D341Med (cell line): ENCODE measurements around the gene COBL.
"Not testable (repeated sequence)": the region's sequence is repeated elsewhere in the genome, so short reads cannot be mapped to it uniquely, and the experiment has no call there.

Experiments used
- DNase-seq: peaks from one replicate; pipeline ENCODE4 v3.0.0; 2012; ENCODE audit warnings: low spot score

Gene COBL

GRCh38 chr7:51230723-51231122 is 85.9 kb downstream of the COBL start:
- no peak for DNase-seq

DNA sequence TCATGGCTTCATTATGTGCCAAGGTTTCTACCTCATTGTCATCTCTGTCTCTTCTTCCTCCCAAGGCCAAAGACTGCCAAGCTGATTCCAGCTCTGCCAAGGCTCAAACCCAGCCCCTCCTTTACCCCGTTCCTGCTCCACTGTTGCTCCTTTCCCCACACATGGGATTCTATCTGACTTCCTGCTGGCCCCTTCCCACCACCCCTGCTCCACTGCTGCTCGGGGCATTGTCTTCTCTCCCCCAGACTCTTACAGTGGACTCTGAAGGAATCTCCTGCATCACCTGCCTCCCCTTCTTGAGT is 86.3 kb downstream of the COBL start:
- DNase-seq: no peak

- no peak for DNase-seq
Observed at GRCh38 chr7:51229620-51230323, 86.8 kb downstream of the COBL start.

DNA sequence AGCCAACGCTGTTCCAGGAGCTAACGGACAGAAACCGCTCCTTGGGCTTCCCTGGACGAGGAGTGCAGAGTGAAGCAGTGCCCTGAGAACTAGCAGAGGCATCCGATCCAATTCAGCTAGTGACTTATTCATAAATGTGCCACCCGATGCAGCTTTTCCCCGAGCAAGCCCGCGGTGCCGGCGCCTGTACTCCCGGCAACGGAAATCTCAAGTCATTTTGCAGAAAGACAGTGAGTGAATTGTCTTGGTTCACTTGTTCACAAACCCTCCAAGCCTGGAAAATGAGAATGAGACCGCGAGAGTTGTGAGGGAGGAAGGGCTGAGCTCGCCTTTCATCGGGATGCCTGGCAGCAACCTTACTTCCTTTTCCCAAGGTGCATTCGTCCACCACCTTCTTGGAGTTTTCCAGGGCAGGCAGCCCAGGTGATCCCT is 87.5 kb downstream of the COBL start:
- DNase-seq: no peak

GRCh38 chr7:51228386-51228958 is 88.1 kb downstream of the COBL start:
- no peak for DNase-seq

- no peak for DNase-seq
Observed at GRCh38 chr7:51227861-51228260, 88.7 kb downstream of the COBL start.

DNA sequence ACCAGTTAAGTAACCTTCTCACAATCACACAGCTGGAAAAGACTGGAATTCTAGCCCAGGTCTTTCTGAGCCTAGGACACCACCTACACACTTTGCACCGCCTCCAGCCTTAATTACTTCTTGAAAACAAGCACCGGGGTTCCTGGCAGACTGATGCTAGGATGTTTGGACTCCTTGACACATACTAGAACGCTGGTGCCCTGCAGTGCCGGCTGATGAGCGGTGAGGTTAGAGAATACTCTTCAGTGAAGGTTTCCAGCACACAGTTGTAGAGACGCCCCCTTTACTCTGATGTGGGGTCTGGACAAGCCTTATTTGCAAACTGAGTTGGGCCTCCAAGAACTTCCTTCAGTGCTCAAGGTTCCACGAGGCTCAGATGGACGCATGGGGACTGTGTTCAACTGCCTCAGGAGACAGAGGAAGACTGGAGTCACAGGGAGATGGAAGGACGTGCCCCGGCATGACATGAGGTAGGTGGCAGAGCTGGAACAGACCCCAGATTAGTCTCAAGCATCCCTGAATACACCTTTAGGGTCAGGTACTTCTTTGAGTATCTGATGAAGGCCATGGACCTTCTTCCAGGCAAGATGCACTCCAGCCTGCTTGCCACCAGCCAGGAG is 89.6 kb downstream of the COBL start:
- no peak for DNase-seq

GRCh38 chr7:51226063-51226755 is 90.4 kb downstream of the COBL start:
- DNase-seq: peak; percentile 15

- DNase-seq: peak; percentile 67
Observed at GRCh38 chr7:51224811-51225595, 91.6 kb downstream of the COBL start.

DNA sequence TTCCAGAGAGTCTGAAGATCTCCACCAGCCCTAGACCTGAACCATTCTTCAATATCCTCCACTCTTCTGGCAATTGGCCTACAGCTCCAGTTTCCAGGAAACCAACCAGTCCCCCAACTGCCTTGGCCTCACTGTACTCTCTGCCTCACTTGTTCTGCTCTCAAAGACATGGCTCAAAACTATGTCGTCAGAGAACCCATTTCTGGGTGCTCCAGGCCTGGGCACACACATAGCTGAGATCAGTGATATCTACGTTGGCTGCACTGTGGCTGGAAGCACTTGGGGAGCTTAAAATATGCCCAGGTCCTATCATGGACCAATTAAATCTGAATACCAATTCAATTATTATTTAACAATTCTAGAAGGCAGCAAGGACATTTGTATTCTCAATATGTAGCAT is 93.1 kb downstream of the COBL start:
- DNase-seq: no peak

- peak; percentile 16 for DNase-seq
Observed at GRCh38 chr7:51222916-51223315, 93.7 kb downstream of the COBL start.

GRCh38 chr7:51220226-51220625 is 96.4 kb downstream of the COBL start:
- peak; percentile 6 for DNase-seq

GRCh38 chr7:51219261-51219988 is 97.2 kb downstream of the COBL start:
- DNase-seq: peak; percentile 18

- peak; percentile 10 for DNase-seq
Observed at GRCh38 chr7:51217804-51218203, 98.8 kb downstream of the COBL start.

DNA sequence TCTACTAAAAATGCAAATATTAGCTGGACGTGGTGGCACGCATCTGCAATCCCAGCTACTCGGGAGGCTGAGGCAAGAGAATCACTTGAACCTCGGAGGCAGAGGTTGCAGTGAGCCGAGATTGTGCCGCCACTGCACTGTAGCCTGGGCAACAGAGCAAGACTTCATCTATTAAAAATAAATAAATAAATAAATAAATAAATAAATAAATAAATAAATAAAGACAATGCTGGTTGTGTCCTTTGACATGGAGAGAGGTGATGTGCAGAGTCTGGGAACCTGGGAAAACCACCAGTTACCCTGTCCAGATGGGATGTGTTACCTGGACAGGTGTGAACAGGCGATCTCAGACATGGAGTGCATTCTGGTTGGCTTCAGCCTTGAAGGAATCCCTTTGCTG is 102.5 kb downstream of the COBL start:
- DNase-seq: no peak

GRCh38 chr7:51213618-51214017 is 103.0 kb downstream of the COBL start:
- DNase-seq: no peak

GRCh38 chr7:51210766-51211165 is 105.8 kb downstream of the COBL start:
- DNase-seq: peak; percentile 4

- DNase-seq: no peak
Observed at GRCh38 chr7:51209426-51209825, 107.2 kb downstream of the COBL start.

DNA sequence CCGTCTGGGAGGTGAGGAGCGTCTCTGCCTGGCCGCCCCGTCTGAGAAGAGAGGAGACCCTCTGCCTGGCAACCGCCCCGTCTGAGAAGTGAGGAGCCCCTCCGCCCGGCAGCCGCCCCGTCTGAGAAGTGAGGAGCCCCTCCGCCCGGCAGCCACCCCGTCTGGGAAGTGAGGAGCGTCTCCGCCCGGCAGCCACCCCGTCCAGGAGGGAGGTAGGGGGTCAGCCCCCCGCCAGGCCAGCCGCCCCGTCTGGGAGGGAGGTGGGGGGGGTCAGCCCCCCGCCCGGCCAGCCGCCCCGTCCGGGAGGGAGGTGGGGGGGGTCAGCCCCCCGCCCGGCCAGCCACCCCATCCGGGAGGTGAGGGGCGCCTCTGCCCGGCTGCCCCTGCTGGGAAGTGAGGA is 108.5 kb downstream of the COBL start:
- DNase-seq: not testable (repeated sequence)

GRCh38 chr7:51198654-51199053 is 118.0 kb downstream of the COBL start:
- DNase-seq: no peak

- no peak for DNase-seq
Observed at GRCh38 chr7:51190969-51191368, 125.6 kb downstream of the COBL start.

DNA sequence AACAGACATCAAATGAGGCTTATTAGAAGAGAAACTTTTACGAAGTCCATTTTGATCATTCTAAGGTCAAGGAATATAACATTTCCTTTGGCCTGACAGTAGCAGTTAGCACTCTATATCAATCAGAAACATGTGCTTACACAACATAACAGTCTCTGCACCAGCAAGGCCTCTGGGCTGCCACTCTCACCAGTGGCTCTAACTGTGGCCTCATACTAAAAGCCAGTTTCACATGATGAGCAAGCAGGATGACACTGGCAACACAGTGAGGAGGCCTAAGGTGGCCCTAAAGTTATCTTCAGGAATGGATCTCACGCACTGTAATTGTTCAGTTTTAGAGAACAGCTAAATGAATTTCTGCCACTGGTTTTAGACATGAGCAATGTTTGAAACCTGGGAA is 126.8 kb downstream of the COBL start:
- no peak for DNase-seq
